ENCODE measurements around the gene PYGM.

The PYGM gene

DNA sequence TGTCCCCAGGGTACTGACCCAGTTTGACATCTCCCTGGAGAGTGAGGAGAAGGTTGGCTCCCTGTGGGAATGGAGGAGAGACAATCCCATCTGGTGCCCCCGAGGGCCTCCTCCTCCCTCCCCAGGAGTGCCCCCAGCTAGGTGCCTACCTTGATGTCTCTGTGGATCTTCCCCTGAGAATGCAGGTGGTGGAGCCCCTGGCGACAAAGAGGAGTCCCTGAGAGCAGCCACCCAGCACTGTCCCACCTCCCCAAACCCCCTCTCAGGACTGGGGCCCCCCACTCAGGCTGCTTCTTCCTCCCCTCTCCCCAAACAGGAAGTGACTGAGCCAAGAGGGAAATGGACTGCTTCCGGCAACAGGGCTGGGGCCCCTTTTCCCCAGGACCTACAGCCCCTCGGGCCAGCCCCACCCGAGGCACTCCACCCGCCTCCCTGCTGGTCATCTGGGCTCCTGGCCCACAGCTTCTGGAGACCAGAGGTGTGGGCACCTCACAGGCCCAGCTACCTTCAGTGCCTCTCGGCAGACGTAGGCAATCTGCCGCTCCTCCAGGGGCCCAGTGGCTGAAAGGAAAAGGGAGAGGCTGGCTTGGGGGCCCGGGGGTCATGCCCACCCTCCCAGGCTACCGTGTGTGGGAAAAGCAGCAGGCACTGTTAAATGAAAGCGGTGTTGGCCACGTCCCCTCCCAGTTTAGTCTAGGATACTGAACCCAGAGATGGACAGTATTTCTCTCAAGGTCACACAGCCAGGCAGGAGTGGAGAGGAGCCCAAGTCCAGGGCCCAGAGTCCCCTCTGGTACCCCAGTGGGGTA, 42.0 kb upstream of the PYGM start:
- H3K4me2 ChIP-seq, result peak overlapping the region; percentile 89 to 100 (median 97)
- peaks cover 51 to 79% (median 76%) of the 10 kb centered on the region in 10 experiments for H3K4me1 ChIP-seq
- no peaks in the 10 kb centered on the region for H3K9me3 ChIP-seq (replicated peaks in 1 of 11)
- H4K20me1 ChIP-seq, result peaks cover 0 to 30% (median under 1%) of the 10 kb centered on the region in 11 experiments; a peak in 6 of 22 replicates
- peak overlapping the region; percentile 60 to 88 (median 83) for H3K27ac ChIP-seq
- H3K27me3 ChIP-seq, result no peaks in the 10 kb centered on the region
- H3K9ac ChIP-seq, result peak overlapping the region; percentile 73 to 83 (median 79)
- H3K4me3 ChIP-seq, result peak overlapping the region; percentile 68 to 79 (median 72)
- peaks cover 28 to 69% (median 35%) of the 10 kb centered on the region in 11 experiments for H3K36me3 ChIP-seq
- TF ChIP-seq Cebpa-rat (IDR thresholded peaks at IDR 0.05), result no peak

- H3K27ac ChIP-seq, result peak overlapping the region in 10 of 11 experiments; percentile 60 to 88 (median 84); a peak in 19 of 22 replicates
- H3K36me3 ChIP-seq, result peaks cover 27 to 69% (median 35%) of the 10 kb centered on the region in 11 experiments
- peaks cover 58 to 85% (median 82%) of the 10 kb centered on the region in 10 experiments for H3K4me1 ChIP-seq
- H4K20me1 ChIP-seq, result peaks cover 0 to 30% (median 6%) of the 10 kb centered on the region in 11 experiments; a peak in 8 of 22 replicates
- no peak for TF ChIP-seq Cebpa-rat (IDR thresholded peaks at IDR 0.05)
- H3K9ac ChIP-seq, result peak overlapping the region; percentile 22 to 83 (median 79); a peak in 20 of 22 replicates
- H3K4me3 ChIP-seq, result peak overlapping the region; percentile 68 to 79 (median 72); a peak in 17 of 20 replicates
- no peaks in the 10 kb centered on the region for H3K27me3 ChIP-seq
- no peaks in the 10 kb centered on the region for H3K9me3 ChIP-seq (replicated peaks in 1 of 11)
- peak overlapping the region; percentile 89 to 100 (median 97) for H3K4me2 ChIP-seq
Observed at GRCh38 chr11:64801158-64801464, 41.3 kb upstream of the PYGM start.

GRCh38 chr11:64800303-64801157, 40.8 kb upstream of the PYGM start:
- no peak for TF ChIP-seq Cebpa-rat (IDR thresholded peaks at IDR 0.05)
- Histone ChIP-seq H3K9ac (peak overlapping the region; percentile 22 to 83 (median 79); a peak in 21 of 22 replicates), H3K27ac (peak overlapping the region in 10 of 11 experiments; percentile 45 to 88 (median 83); a peak in 20 of 22 replicates)

GRCh38 chr11:64799623-64800302, 40.0 kb upstream of the PYGM start:
- H3K36me3 ChIP-seq, result peaks cover 13 to 65% (median 25%) of the 10 kb centered on the region in 11 experiments
- no peaks in the 10 kb centered on the region for H3K27me3 ChIP-seq
- H3K4me2 ChIP-seq, result peak overlapping the region; percentile 89 to 100 (median 97)
- no peak for TF ChIP-seq Cebpa-rat (IDR thresholded peaks at IDR 0.05)
- H3K4me3 ChIP-seq, result peak overlapping the region in 9 of 10 experiments; percentile 25 to 79 (median 71); a peak in 15 of 20 replicates
- peaks cover 0 to 30% (median 5%) of the 10 kb centered on the region in 11 experiments; a peak in 8 of 22 replicates for H4K20me1 ChIP-seq
- H3K4me1 ChIP-seq, result peaks cover 58 to 94% (median 90%) of the 10 kb centered on the region in 10 experiments
- H3K9ac ChIP-seq, result peak overlapping the region; percentile 22 to 83 (median 79); a peak in 19 of 22 replicates
- peak overlapping the region in 9 of 11 experiments; percentile 45 to 88 (median 83); a peak in 18 of 22 replicates for H3K27ac ChIP-seq
- no peaks in the 10 kb centered on the region for H3K9me3 ChIP-seq (replicated peaks in 1 of 11)

More at GRCh38 chr11:64800303-64801157, 40.8 kb upstream of the PYGM start:
- peak overlapping the region; percentile 89 to 100 (median 97) for H3K4me2 ChIP-seq
- H3K36me3 ChIP-seq, result peaks cover 21 to 69% (median 32%) of the 10 kb centered on the region in 11 experiments
- H3K27me3 ChIP-seq, result no peaks in the 10 kb centered on the region
- no peaks in the 10 kb centered on the region for H3K9me3 ChIP-seq (replicated peaks in 1 of 11)
- H4K20me1 ChIP-seq, result peaks cover 0 to 31% (median 6%) of the 10 kb centered on the region in 11 experiments; a peak in 8 of 22 replicates
- peak overlapping the region in 9 of 10 experiments; percentile 25 to 79 (median 71); a peak in 16 of 20 replicates for H3K4me3 ChIP-seq
- H3K4me1 ChIP-seq, result peaks cover 59 to 91% (median 87%) of the 10 kb centered on the region in 10 experiments

- H3K4me1 ChIP-seq, result peaks cover 52 to 94% (median 90%) of the 10 kb centered on the region in 10 experiments
- peak overlapping the region in 9 of 11 experiments; percentile 11 to 83 (median 79); a peak in 13 of 22 replicates for H3K9ac ChIP-seq
- H3K4me3 ChIP-seq, result peak overlapping the region in 3 of 10 experiments; percentile 73 to 79 (median 77); a peak in 2 of 20 replicates
- no peaks in the 10 kb centered on the region for H3K27me3 ChIP-seq
- peak overlapping the region in 7 of 11 experiments; percentile 38 to 88 (median 83); a peak in 11 of 22 replicates for H3K27ac ChIP-seq
- H3K4me2 ChIP-seq, result peak overlapping the region; percentile 89 to 100 (median 97)
- TF ChIP-seq Cebpa-rat (IDR thresholded peaks at IDR 0.05), result no peak
- no peaks in the 10 kb centered on the region for H3K9me3 ChIP-seq (replicated peaks in 1 of 11)
- peaks cover 0 to 30% (median 4%) of the 10 kb centered on the region in 11 experiments; a peak in 7 of 22 replicates for H4K20me1 ChIP-seq
- H3K36me3 ChIP-seq, result peaks cover 8 to 64% (median 19%) of the 10 kb centered on the region in 11 experiments
Observed at GRCh38 chr11:64799256-64799622, 39.5 kb upstream of the PYGM start.

GRCh38 chr11:64796757-64797541, 37.2 kb upstream of the PYGM start:
- Histone ChIP-seq H3K9ac (peak overlapping the region in 3 of 11 experiments; percentile 18 to 41 (median 29); a peak in 2 of 22 replicates), H3K4me1 (peaks cover 46 to 95% (median 87%) of the 10 kb centered on the region in 10 experiments), H3K36me3 (peaks cover 5 to 84% (median 18%) of the 10 kb centered on the region in 11 experiments; a peak in 17 of 22 replicates), H3K4me3 (no peak overlapping the region), H3K27me3 (no peaks in the 10 kb centered on the region), H3K4me2 (peak overlapping the region in 10 of 11 experiments; percentile 13 to 62 (median 42); a peak in 18 of 22 replicates), H4K20me1 (peaks cover 0 to 40% (median 4%) of the 10 kb centered on the region in 11 experiments; a peak in 7 of 22 replicates), H3K27ac (no peak overlapping the region; a peak in 1 of 22 replicates), H3K9me3 (replicated peaks in 1 of 11) (no peaks in the 10 kb centered on the region)
- TF ChIP-seq Cebpa-rat (IDR thresholded peaks at IDR 0.05), result no peak

- H3K9me3 ChIP-seq (replicated peaks in 1 of 11), result no peaks in the 10 kb centered on the region
- H3K27me3 ChIP-seq, result no peaks in the 10 kb centered on the region
- no peak overlapping the region for H3K4me3 ChIP-seq
- TF ChIP-seq Cebpa-rat (IDR thresholded peaks at IDR 0.05), result no peak
- H3K36me3 ChIP-seq, result peaks cover 5 to 91% (median 18%) of the 10 kb centered on the region in 11 experiments; a peak in 17 of 22 replicates
- H3K4me1 ChIP-seq, result peaks cover 38 to 87% (median 80%) of the 10 kb centered on the region in 10 experiments
- no peak overlapping the region; a peak in 1 of 22 replicates for H3K27ac ChIP-seq
- H3K9ac ChIP-seq, result peak overlapping the region in 2 of 11 experiments; percentile 18 to 50; a peak in 1 of 22 replicates
- peak overlapping the region; percentile 5 to 62 (median 37); a peak in 18 of 22 replicates for H3K4me2 ChIP-seq
- H4K20me1 ChIP-seq, result peaks cover 0 to 40% (median 4%) of the 10 kb centered on the region in 11 experiments; a peak in 7 of 22 replicates
Observed at GRCh38 chr11:64796047-64796756, 36.4 kb upstream of the PYGM start.
